Omental fat pad (tissue), 4 donors: ENCODE results near the gene FLYWCH1. TPM values are rescaled to one million over a fixed set of nuclear protein-coding genes. Genes with fewer than 3 reads are reported as not detected.
A peak's percentile ranks its signal among the peaks of the same experiment; 100 is the strongest.

Experiments used
- ATAC-seq: fragments of 150-250 bp; one replicate; pipeline ENCODE4 v1.9.1; 2016; ENCODE audit warnings: mild to moderate bottlenecking, moderate library complexity; ENCODE audit not compliant: low FRiP score
- DNase-seq: peaks from one replicate; pipeline ENCODE4 v3.0.0-alpha.2; 2019; ENCODE audit warnings: low spot score
- total RNA-seq, 4 donors: library from RNA; depleted of rRNA; stranded (reverse); fragments of >200 nt; gene quantifications; one replicate each; pipeline ENCODE4 v1.1.0, GENCODE V29; 2016
- TF ChIP-seq, protein P1 (sequence below), 3 donors: fragments of 450-650 bp; IDR thresholded peaks; one replicate each; pipeline ENCODE4 v1.5.1; 2016 to 2017; ENCODE audit warnings: antibody characterized with exemption in 3 of 3, mild to moderate bottlenecking in 3 of 3, moderate library complexity in 2 of 3

The FLYWCH1 gene
- total RNA-seq, 4 donors from 2014 or later = 14.8 to 45.6 (median 26.6) TPM

DNA sequence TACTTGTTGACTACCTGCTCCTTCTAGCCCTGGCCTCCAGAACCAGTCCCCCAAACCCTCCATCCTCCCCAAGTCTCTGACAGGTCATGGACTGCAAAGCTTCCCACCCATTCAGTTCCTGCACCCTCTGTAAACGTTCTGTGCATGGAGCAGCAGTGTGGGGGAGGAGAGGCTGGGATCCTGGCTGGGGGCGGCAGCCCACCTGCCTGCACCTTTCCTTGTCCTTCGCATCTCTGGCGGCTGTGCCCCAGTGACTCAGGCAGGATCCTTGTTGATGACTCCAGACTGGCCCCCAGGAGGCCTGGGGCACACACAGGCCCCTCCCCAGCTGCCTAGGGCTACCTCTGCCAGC is 70.1 kb downstream of the FLYWCH1 start:
- TF ChIP-seq, protein P1, sequence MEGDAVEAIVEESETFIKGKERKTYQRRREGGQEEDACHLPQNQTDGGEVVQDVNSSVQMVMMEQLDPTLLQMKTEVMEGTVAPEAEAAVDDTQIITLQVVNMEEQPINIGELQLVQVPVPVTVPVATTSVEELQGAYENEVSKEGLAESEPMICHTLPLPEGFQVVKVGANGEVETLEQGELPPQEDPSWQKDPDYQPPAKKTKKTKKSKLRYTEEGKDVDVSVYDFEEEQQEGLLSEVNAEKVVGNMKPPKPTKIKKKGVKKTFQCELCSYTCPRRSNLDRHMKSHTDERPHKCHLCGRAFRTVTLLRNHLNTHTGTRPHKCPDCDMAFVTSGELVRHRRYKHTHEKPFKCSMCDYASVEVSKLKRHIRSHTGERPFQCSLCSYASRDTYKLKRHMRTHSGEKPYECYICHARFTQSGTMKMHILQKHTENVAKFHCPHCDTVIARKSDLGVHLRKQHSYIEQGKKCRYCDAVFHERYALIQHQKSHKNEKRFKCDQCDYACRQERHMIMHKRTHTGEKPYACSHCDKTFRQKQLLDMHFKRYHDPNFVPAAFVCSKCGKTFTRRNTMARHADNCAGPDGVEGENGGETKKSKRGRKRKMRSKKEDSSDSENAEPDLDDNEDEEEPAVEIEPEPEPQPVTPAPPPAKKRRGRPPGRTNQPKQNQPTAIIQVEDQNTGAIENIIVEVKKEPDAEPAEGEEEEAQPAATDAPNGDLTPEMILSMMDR (IDR thresholded peaks at IDR 0.05) = no peak
- DNase-seq (no peak), ATAC-seq (no peak)

DNA sequence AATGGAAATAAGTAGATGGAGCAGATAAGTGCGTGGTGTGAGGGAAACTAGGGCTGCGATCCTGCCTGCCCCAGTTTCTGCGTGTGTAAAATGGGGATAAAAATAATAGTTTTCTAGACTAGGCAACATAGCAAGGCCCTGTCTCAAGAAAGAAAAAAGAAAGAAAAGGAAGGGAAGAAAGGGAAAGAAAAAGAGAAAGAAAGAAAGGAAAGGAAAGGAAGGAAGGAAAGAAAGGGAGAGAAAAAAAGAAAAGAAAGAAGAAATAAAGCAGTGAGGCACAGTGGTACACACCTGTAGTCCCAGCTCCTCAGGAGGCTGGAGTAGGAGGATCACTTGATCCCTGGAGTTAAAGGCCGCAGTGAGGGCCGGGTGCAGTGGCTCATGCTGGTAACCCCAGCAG is 70.7 kb downstream of the FLYWCH1 start:
- no peak for DNase-seq
- no peak for ATAC-seq
- TF ChIP-seq, protein P1 (IDR thresholded peaks at IDR 0.05) = no peak

DNA sequence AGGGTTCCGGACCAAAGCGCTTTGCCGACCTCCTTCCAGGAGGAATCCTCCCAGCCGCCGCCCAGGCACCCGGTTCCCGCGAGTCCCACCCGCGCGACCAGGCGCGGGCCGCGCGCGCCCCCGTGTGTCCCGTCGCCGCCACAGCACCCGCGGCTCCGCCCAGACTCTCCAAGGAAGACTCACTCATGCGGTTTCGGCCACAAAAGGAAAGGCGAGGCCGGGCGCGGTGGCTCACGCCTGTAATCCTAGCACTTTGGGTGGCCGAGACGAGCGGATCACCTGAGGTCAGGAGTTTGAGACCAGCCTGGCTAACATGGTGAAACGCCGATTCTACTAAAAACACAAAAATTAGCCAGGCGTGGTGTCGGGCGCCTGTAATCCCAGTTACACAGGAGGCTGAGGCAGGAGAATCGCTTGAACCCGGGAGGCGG is 72.0 kb downstream of the FLYWCH1 start:
- ATAC-seq (peak; percentile 63), DNase-seq (peak; percentile 50)
- TF ChIP-seq, protein P1 (IDR thresholded peaks at IDR 0.05) = peak in 2 of 3 donors; percentile 57 to 62

DNA sequence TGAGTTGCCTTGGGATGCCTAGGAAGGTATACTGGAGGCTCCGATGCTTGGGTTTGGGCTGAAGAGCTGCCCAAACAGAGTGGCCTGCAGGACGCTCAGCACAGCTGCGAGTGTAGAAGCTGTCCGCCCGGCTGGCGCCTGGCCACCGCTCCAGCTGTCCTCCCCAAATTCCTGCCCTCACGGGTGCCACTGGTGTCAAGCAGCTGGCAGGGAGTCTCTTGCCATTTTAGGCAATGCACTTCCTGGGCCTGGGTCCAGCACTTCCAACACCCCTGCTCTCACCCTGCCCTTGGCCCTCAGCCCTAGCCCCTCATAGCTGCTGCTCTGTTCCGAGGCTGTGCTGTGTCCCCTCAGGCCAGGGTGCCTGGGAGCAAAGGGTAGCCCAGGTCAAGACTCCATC is 73.7 kb downstream of the FLYWCH1 start:
- TF ChIP-seq, protein P1 (IDR thresholded peaks at IDR 0.05) = no peak
- ATAC-seq (no peak), DNase-seq (no peak)

GRCh38 chr16:2985893-2986355 is 74.2 kb downstream of the FLYWCH1 start:
- DNase-seq (no peak), ATAC-seq (no peak)
- TF ChIP-seq, protein P1 (IDR thresholded peaks at IDR 0.05) = no peak

GRCh38 chr16:2986623-2987188 is 75.0 kb downstream of the FLYWCH1 start:
- TF ChIP-seq, protein P1 (IDR thresholded peaks at IDR 0.05) = no peak
- ATAC-seq = no peak

DNA sequence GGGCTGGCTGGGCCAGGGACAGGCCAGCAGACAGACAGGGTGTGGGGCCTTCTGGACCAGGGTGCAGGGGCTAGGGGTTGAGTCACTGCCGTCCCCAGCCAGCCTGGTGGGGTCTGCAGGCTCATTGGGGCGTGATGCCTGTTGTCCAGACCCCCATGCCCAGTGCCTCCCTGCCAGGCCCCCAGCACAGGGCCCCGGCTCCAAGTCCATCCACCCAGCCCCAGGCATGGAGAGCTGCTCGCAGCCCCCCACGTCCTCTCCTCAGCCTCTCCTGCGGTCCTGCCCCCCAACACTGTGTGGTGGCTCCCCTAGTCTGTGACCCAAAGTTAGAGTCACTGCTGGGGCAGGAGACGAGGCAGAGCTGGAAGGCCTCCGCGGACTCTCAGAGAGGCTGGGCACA is 75.6 kb downstream of the FLYWCH1 start:
- TF ChIP-seq, protein P1 (IDR thresholded peaks at IDR 0.05) = no peak
- no peak for ATAC-seq

More at GRCh38 chr16:2986623-2987188, 75.0 kb downstream of the FLYWCH1 start:
- DNase-seq = no peak

More for the DNA sequence above, 75.6 kb downstream of the FLYWCH1 start:
- no peak for DNase-seq
